Glomerular endothelial cell (primary cell): ENCODE results near the gene TNFRSF21. TPM values are rescaled to one million over a fixed set of nuclear protein-coding genes. Genes with fewer than 3 reads are reported as not detected.
"Not testable (repeated sequence)": the region's sequence is repeated elsewhere in the genome, so short reads cannot be mapped to it uniquely, and the experiment has no call there.

Experiments
- DNase-seq: peaks from one replicate; pipeline ENCODE4 v3.0.0-alpha.2; 2011; ENCODE audit warnings: low read depth, low spot score; ENCODE audit errors: extremely low read depth
- total RNA-seq: library from RNA; depleted of rRNA; stranded (reverse); fragments of >200 nt; gene quantifications from 2 replicates; pipeline ENCODE4 v1.2.3, GENCODE V29; 2015

Gene TNFRSF21
- total RNA-seq, 1 donor from 2014 or later: 83.1 TPM

DNA sequence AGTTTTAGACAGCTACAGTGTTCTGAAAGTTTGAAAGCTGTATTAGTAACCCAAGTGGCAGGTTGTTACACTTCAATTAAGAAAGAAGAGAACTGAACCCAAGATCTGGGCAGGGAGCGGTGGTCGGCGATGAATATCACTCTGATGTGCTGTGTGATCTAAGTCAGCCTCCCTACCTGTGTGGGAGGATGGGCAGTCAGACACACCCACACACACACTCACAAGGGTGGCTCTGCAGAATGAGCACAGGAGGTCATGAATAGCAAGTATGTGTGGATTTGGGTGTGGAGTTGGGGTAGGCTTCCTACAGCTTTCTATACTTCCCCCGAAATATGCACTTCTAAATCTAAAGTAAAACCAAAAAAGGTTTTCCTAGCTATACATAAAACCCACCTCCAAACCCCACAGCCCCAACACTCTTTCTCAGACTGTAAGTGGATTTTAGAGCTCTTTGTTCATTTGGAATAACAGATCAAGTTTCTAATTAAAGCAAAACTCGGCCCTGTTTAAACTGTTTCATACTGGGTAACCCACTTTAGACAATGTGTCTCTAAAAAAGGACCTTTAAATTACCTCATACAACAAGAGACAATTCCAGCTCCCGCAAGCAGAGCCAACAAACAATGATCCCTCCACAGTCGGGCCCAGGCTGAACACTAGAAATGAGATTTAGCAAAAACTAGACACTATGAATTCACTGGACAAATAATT is 19.4 kb downstream of the TNFRSF21 start:
- DNase-seq: no peak

DNA sequence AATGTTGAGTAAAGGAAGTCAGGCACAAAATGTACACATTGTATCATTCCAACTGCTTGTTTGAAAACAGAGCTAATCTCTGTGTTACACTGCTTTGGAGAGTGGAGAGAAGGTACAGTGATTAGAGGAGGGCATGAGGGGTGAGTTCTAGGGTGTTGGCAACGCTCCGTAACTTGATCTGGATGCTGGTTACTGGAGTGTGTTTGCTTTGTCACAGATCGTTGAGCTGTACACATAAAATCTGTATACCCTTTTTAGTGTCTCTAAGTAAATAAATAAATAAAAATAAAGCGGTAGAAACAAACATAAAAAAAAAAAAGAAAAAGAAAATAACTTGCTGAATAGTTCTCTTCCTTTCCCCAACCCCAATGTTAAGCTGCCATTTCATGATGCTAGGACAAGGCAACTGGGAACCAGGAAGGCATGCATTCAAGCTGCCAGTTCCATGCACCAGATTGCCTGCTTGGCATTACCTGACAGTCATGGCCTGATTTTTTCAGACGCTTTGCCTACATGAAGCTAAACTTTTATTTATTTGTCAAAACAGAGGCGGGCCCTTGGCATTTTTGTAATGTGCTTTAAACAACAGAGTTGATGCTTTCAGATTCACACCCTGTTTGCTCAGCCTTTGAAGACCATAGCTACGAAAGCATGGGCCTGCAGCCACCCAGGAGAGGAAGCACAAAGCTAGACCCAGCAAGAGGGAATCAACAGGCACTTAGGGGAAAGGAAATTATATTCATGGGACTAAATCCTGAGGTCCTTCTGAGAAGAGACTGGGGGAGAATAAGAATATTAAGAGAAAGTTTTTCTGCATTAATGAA is 21.2 kb downstream of the TNFRSF21 start:
- no peak for DNase-seq

DNA sequence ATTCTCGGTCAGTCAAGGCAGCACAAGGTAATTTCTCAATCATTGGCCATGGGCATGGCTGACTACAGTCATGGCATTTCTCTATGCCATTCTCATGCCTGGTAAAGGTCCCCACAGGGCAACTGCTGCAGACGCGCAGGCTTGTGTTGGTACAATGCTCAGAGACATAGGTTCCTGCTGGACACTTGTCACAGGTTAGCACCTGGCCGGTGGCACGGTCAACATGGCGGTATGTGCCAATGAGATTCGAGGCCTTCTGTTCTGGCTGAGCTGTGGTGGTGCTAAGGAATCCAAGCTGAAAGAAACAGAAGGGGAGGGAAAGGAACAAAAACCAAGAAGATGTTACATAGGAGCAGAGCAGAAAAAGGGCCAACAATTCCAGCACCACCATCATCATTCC is 23.4 kb downstream of the TNFRSF21 start:
- no peak for DNase-seq

DNA sequence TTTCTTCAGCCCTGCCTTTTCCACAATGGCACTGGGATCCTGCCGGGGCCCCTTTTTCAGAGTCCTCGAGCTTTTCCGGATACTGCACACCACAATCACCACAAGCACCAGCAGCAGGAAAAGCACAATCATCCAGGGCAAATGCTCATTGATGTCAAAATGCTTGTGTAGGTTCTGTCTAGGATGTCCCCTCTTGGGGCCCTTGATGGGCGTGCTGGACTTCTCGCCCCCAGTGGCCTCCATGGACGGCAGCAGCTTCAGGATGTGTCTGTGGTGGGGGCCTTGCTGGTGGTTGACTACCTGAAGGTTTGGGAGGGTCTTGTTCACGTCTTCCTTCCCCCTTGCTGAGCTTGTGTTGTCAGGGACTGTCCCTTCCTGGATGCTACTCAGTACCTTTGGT is 25.7 kb downstream of the TNFRSF21 start:
- no peak for DNase-seq

DNA sequence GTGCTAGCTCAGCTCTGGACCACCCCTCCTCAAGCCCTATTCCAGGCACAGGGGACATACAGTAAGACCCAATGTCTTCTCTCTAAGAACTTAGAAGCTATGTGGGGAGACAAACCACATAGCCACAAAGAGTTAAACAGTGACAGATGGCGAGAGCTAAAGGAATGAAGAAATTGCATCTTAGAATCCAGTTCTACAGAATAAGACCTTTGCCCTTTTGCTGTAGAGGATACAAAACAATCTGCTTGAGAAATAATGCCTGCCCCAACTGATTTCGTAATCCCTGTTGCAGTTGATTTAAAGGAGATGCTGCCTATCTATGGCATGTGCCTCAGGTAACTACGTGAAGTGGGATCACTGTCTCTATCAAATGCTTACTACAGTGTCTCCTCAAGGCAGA is 31.2 kb downstream of the TNFRSF21 start:
- no peak for DNase-seq

DNA sequence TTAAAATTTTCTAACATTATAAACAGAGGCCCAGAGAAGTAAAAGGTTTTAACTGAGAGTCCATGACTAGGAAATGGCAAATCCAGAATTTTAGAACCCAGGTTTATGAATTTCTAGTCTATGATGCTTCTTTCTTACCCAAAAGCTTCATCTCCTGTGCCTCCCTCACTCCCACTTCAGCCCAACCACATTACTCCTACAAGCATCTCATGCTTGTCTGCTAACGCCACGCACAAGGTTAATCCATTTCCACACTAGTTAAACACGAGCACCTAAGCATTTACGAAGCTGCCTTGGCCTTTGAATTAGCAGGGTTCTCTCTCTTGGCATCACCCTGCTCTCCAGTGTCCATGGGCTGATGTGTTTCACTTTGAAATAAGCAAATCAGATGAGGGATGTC is 32.0 kb downstream of the TNFRSF21 start:
- DNase-seq: no peak

DNA sequence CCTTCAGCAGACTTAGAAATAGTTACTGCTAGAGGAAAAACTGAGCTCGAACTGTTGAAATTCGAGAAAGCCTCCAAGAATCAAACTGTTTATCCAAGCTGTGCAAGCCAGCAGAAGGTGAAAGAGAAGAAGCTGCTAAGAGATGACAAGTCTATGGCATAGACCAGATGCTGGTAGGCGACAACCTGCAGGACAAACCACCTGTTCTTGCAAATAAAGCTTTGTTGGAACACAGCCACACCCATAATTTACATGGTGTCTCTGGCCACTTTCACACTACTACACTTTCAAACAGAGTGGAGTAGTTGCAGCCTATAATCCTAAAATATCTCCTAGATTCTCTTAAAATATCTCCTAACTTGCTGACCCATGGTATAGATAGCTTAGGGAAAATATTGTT is 33.3 kb downstream of the TNFRSF21 start:
- no peak for DNase-seq

DNA sequence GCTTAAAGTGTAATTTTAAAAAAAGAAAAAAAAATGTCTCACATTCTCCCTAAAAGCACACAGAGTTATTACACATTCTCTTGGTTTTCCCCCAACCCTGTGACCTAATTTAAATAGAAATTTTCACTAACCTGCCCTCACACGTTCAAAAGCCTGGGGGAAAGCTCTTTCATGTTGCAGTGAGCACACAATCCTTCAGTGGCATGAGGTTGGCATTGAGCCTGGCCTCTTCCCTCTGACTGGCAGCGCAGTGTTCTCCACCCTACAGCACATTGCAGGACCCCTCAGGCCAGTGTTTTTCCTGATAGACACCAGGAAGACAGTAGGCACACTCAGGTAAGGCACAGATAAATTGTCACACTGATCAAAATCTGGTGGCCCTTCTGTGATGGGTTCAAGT is 34.1 kb downstream of the TNFRSF21 start:
- no peak for DNase-seq

DNA sequence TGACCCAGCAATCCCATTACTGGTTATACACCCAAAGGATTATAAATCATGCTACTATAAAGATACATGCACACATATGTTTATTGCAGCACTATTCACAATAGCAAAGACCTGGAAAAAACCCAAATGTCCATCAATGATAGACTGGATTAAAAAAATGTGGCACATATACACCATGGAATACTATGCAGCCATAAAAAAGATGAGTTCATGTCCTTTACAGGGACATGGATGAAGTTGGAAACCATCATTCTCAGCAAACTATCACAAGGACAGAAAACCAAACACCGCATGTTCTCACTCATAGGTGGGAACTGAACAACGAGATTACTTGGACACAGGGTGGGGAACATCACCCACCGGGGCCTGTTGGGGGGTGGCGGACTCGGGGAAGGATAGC is 34.6 kb downstream of the TNFRSF21 start:
- DNase-seq: not testable (repeated sequence)

DNA sequence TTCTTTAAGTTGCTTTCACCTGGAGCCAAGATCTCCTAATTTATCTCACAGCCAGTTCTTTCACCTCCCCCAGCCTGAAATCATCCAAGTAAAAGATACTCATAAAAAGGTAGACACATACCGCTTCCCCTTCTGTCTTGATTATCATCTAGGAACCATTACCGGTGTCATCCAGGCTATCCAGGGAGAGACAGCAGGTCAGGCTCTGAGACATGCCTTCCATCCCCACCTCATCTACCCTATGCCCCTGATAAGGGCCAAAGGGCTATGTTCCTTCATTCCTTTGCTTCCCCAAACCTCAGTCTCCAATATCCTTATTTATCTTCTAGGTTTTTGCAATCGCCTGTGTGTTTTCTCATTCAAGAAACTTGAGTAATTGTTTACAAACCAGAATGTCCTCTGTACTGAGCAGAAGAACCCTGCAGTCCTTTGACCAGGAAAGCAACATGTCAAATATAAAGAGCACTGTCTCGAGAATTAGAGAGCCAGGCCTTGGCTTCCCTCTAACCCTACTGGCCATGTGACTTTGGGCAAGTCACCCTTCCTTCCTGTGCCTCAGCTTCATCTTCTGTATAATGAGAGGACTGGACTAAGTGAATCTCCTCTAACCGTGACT is 41.0 kb downstream of the TNFRSF21 start:
- no peak for DNase-seq

DNA sequence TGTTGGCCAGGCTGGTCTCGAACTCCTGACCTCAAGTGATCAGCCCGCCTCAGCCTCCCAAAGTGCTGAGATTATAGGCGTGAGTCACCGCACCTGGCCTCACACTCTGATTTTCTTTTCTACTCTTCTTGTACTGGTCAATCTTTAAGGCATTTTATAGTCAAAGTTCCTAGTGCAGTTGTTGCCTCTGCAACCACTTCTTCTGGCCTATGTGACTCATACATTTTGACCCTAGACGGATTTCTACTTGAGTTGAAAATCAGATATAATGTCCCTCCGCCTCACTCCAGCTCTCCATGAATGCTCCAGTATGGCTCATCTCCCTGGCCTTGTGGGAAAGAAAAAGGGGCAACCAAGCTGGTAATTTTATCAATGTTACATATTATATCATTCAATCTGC is 42.4 kb downstream of the TNFRSF21 start:
- no peak for DNase-seq

DNA sequence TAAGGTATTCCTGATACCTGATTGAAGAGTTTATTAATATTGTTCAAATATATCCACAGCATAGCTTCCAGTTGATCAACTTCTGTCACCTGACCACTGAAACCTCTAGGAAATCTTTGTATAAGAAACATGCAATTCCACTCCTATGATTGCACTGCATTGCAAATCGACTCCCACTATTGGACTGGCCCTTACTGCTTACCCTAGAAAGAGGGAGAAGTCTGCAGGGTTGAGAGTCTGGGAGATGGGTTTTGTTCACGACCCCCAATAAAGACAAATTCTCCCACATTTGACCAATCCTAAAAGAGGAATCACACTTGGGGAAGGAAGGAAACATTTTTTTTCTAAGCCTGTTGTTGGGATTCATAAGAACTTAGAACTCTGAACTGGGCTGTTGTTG is 43.7 kb downstream of the TNFRSF21 start:
- no peak for DNase-seq

DNA sequence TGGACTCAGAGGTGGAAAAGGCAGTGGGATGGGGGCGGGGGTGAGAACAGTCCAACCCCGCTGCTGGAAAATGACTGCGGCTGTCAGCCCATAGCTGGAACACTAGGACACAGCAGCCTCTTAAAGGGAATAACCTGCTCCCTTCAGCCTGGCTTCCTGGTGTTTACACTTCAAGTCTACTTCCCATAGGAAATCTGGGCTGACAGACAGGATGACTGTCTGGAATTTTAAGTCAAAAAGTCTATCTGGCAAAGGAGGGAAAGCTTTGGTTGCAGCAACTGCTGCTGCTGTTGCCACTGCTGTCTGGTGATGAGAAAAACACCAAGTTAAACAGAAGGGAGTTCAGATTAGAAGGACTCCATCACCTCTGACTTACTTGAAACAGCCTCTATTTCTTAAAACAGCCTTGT is 44.9 kb downstream of the TNFRSF21 start:
- peak; percentile 66 for DNase-seq

DNA sequence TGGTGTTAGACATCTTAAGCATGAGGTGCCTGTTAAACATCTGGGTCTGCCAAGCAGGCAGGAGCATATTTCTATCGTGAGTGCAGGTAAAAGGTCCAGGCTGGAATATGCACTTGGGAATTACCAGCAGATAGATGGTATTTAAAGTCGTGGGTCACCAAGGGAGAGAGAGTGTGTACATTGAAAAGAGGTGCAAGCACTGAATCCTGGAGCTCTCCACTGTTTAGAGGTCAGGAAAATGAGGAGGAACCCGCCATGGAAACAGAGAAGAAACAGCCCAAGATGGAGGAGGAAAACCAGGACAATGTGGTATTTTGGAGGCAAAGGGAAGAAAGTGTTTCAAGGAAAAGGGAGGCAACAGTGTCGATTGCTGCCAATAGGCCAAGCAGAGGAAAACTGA is 46.4 kb downstream of the TNFRSF21 start:
- DNase-seq: no peak

DNA sequence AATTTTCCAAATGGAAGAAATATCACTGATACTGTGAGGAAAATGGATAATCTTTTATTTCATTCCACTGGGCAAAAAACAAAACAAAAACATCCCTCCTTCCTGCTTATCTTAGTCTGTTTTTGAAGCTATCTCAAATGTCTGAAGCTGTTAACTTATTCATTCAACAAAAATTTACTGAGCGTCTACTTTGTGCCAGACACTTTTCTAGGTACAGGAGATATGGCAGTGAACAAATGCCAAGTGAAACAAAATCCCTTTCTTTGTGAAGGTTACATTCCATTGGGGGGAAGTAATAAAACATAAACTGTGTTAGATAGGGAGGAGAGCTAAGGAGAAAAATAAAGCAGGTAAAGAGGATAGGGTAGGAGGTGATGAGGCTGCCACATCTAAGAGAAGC is 47.5 kb downstream of the TNFRSF21 start:
- no peak for DNase-seq

DNA sequence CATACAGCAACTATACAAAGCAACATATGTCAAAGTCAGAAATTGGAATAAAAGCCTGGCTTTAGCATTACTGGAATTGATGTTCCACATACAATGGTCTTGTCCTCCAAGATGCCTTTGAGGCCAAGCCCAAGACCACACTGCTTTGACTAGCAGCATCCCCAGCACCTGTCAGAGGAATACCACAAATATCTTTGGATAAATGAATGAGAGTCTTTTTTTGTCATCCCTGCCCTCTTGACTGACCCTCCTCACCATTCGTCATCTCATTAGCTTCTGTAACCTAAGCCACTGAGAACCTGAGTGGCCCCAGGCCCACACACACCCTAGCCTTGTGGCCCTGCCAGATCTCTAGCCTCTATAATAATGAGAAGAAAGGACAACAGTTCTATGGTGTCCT is 48.5 kb downstream of the TNFRSF21 start:
- DNase-seq: no peak

DNA sequence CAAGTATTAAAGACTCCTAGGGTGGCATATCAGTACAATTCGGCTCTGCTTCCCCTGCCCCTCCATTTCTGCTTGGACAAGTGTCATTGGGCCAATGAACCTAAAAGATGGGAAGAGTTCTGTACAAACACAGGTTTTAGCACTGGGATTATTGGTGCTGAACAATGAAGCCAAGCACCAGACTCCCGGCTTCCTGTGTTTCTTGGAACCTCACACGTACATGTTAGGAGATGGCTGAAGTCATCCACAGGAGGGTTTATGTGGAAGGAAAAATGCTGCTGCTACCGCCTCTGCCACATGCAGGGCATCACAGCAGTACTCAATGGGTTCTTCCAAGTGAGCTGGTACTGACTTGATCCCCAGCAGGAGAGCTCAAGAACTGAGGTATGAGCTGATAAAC is 49.7 kb downstream of the TNFRSF21 start:
- no peak for DNase-seq

DNA sequence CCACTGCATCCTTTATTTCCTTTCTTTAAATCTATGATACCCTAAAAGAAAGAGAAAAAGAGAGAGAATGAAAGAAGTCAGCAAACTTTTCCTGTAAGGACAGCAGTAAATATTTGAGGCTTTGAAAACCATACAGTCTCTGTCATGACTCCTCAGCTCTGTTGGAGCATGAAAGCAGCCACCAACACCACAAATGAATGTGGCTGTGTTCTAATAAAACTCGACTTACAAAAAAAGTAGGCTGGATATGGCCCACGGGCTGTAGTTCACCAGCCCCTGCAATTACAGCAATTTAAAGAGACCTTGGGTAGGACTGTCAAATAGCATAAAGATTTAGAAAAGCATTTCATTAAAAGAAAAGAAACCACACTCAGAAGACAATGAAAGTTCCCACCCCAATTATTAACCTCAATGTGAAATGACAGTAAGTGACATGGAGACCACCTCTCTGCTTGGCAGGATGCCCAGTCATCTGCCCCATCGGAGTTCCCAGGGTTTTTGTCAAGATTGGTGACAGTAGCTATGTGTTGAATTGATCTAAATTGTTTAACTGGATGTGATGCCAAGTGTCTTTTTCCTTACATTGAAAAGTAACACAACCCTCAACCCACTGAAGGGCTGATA is 50.9 kb downstream of the TNFRSF21 start:
- no peak for DNase-seq

DNA sequence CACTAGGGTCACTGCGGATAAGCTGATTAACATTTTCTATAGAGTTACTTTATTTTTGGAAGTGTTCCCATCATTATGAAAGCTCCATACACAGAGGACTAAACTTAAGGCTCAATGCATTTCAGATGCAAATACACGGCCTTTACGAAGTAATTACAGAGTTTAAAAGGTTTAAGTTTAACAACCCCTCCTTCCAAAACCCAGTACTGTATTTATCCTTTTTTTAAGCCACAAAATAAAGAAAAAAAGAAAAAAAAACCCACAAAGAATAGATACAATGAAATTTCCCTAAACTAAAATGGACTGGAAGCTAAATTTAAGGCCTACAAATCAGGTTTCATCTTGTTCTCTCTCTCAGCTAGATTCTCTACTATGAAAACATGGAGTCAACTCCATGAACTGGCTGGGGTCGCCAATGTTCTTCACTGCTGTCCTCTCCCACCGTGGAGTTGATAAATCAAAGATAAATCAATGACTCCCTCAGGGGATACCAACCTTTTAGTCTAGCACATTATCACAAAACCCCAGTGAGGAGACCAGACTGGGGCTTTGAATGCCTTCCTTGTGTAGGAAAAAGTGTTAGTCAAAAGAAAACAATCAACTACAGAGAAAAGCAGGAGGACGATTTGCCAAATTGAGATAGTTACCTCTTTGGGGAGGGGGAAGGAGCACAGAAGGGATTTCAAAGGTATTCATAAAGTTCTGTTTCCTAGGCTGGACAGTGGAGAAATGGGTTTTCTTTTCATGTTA is 52.5 kb downstream of the TNFRSF21 start:
- no peak for DNase-seq

DNA sequence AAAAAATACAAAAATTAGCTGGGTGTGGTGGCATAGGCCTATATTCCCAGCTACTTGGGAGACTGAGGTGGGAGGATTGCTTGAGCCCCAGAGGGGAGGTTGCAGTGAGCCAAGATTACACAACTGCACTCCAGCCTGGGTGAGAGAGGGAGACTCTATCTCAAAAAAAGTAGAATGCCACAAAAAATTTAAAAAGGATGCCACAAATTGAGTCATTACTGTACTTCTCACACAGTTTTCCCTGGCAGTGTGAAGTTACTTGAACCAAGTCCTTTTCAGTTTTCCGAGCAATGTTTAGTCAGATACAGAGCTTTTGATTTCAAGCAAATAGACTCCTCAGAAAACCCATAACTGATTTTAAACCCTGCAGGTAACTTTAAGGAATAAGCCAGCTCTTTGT is 53.3 kb downstream of the TNFRSF21 start:
- DNase-seq: no peak

DNA sequence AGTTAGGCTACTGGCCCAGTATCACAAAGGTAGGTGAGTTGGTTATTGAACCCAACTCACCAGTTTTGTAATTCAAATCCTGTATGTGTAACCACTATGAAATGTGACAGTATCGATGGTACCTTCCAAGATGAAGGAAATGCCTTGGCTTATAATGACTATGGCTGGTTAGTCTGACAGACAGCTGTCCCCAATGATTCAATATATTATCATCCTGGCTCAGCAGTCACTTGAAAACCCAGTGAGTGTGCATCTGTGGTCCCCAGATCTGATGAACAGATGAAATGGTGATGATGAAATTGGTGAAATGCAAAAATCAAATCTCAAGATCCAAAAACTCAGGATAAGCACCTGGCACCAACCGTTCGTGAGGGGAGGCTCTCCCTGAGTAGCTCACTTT is 54.8 kb downstream of the TNFRSF21 start:
- no peak for DNase-seq
